Retina (tissue), 1 donor: ENCODE data around the gene ZNF791.
"Not testable (repeated sequence)": the region's sequence is repeated elsewhere in the genome, so short reads cannot be mapped to it uniquely, and the experiment has no call there.

Experiments used
- DNase-seq: peaks from one replicate; pipeline ENCODE4 v3.0.0-alpha.2; 2016

ZNF791 gene

GRCh38 chr19:12610540-12611360 lies at the start of gene ZNF791, which contains the start of gene ZNF490:
Gene ZNF791 (plus strand): TSS chr19:12610920. CDS start chr19:12611080, 160 bp downstream.
Gene ZNF490 (minus strand): TSS chr19:12610813. CDS start chr19:12610680, 133 bp downstream.
- peak; percentile 97 for DNase-seq

DNA sequence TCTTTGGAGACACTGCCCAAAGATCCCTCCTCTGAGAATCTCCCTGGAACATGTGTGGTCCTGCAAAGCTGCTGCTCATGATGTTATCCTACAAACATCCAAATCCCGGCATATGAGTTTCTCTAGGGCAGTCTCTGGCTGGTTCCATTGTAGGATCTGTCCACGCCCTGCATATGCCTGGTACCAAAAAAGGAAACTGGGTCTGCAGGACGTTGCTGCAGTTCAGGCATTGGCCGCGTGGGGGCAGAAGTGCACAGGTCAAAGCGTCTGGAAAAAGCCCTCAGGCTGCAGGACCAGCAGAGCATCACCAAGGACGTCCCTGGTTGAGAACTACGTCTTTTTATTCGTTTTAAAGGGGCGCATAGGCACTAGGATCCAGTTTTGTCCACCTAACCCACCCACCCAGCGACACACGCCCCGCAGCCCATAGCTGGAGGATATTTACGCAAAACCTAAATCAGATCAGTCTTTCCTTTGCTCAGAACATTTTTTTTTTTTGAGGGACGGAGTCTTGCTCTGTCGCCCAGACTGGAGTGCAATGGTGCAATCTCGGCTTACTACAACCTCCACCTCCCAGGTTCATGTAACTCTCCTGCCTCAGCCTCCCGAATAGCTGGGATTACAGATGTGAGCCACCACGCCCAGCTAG lies 46.6 kb upstream of the ZNF791 start:
- DNase-seq, result peak; percentile 92

- DNase-seq, result not testable (repeated sequence)
Measured at GRCh38 chr19:12566380-12566779, 44.3 kb upstream of the ZNF791 start.

- DNase-seq, result no peak
Measured at GRCh38 chr19:12567951-12568350, 42.8 kb upstream of the ZNF791 start.

DNA sequence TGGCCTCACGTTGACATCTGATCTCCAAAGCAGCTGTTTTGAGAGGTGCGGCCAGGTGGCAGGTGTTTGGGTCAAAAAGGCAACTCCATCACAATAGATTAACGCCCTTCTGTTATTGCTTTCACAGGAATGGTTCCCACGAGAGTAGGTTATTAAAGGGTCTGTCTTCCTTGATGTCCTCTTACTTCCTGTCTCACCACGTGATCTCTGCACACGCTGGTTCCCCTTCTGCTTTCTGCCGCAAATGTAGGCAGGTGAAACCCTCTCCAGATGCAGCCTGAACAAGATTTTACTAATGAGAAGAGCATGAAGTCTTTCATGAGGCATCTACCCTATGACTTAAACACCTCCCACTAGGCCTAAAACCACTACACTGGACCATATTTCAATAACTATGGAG lies 36.7 kb upstream of the ZNF791 start:
- DNase-seq, result no peak

DNA sequence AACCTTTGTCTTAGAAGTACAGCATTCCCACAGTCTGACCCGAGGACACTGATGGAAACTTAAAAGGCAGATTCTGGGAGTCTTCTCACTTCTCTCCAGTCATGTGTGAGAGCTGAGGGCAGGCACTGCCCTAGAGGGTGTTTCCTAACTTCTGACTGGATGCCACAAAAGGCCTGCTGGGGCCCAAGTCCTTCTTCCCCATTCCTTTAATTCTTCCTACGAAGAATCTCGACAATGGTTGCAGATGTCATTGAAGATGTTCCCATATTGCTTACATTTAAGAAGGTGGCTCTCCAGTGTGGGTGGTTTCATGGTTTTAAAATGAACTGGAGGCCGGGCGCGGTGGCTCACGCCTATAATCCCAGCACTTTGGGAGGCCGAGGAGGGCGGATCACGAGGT lies 32.1 kb upstream of the ZNF791 start:
- no peak for DNase-seq

DNA sequence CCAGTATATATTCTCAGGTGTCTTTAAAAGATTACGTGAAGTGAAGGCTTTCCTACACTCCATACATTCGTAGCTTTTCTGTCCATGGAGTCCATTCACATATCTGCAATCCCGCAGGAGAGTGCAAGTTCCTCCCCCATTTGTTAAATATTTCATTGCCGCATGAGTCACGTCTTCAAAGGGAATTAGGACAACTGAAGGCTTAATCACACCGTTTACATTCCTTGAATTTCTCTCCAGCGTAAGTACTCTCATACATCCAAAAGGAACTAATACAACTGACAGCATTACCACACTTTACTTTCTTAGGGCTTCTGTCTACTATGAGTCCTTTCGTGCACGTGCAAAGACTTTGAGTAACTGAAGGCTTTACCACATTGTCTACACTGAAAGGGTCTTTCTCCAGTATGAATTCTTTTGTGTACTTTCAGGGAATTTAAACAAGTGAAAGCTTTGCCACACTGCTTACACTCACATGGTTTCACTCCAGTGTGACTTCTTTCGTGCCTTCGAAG lies 30.5 kb upstream of the ZNF791 start:
- no peak for DNase-seq

GRCh38 chr19:12581100-12581499 lies 29.6 kb upstream of the ZNF791 start:
- no peak for DNase-seq

DNA sequence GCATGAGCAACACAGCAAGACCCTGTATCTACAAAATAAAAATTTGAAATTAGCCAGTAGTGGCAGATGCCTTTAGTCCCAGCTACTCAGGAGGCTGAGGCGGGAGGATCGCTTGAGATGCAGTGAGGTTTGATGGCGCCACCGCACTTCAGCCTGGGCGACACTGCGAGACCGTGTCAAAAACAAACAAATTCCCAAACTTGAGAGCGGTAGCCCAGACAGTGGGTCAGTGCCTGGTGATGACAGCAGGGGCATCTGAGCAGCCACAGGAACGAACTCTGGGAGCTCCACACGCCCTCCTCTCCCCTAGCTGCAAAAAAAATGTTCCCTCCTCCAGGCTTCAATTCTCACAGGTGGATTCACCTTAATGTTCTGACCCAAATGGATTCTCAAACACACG lies 14.2 kb upstream of the ZNF791 start:
- no peak for DNase-seq

DNA sequence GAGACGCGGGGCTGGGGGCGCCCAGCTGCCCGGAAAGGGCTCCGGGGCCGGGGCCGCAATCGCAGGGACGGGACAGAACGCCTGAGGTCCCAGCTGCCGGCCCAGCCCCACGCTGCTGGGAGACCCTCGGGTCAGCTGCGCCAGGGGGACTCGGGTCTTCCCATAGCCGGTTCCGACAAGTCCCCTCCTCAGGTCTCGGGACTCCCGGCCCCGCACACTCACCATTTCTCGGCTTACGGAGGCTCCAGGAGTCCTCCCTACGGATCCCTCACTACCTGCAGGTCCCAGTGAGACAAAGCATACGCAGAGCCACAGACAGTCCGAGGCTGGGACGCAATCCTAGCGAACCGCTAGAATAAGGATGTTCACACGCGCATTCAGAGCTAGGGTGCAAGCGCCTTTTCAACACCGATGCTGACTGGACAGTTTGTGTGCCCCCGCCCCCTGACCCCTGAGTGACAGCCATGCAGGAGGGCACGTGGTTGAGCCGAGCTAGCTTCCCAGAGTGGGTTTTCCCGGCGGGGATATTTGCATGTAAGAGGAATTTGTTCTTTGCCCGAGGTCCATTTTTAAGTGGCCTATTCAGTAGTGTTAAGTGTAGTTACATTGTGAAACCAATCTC lies 13.7 kb upstream of the ZNF791 start:
- peak; percentile 73 for DNase-seq

DNA sequence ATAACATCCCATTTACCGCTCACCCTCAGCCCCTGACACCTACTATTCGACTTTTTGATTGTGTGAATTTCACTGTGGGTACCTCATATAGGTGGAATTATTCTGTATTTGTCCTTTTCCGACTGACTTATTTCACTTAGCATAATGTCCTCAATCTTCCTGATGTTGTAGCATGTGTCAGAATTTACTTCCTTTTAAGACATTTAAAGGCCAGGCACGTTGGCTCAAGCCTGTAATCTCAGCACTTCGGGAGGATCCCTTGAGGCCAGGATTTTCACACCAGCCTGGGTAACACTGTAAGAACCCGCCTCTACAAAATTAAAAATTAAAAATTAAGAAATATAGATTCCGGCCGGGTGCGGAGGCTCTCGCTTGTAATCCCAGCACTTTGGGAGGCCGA lies 13.1 kb upstream of the ZNF791 start:
- no peak for DNase-seq

DNA sequence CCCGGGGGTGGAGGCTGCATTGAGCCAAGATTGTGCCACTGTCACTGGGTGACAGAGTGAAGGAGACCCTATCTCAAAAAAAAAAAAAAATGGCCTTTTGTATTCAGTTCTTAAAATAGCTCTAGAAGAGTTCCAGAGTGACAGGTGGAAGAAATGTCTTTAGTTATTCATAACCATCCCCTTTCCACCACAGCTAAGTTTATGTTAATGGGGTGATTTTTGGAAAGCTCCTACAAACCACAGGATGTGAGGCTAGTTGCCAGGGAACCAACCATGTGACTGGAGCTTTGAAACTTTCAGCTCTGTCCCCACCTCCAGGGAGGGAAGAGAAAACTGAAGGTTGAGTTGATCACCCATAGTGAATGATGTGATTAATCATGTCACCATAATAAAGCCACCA lies 7.0 kb upstream of the ZNF791 start:
- no peak for DNase-seq

- no peak for DNase-seq
Measured at GRCh38 chr19:12606796-12607195, 3.9 kb upstream of the ZNF791 start.

DNA sequence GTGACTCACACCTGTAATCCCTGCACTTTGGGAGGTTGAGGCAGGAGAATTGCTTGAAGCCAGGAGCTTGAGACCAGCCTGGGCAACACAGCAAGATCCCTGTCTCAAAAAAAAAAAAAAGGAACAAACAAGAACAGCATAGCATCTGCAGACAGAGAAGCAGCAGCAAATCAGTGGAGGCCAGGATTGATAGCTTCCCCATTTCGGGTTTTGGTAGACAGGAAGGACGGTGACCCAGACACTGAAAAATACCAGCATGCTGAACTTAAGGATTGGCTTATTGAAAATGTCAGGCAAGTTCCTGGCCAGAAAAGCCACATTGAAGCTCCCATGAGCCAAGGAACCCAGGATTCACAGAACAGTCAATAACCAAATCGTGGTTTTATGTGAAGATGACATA lies 3.1 kb upstream of the ZNF791 start:
- no peak for DNase-seq

GRCh38 chr19:12611361-12611699 lies 610 bp downstream of the ZNF791 start:
- no peak for DNase-seq

GRCh38 chr19:12617646-12618045 lies 6.9 kb downstream of the ZNF791 start:
- DNase-seq, result no peak

DNA sequence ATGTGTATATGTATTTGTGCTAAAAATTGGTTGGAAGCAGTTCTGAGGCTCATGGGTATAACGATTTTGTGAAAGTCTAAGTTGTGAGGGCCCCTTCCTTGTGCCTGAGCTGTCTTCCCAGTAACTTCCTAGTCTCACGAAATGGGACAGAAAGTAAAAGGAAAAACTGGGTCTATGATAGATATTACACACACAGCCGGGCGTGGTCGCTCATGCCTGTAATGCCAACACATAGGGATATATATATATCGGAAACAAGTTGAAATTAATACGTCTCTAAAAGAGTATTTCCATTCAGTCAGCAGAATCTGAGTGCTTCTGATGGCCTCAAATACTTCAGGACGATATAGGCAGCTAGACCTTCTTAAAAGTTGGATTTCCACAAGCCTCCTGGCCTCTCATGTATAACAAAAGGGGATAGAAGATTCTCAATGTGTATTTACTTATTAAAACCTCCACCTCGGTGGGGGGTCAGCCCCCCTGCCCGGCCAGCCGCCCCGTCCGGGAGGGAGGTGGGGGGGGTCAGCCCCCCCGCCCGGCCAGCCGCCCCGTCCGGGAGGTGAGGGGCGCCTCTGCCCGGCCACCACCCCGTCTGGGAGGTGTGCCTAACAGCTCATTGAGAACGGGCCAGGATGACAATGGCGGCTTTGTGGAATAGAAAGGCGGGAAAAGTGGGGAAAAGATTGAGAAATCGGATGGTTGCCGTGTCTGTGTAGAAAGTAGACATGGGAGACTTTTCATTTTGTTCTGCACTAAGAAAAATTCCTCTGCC lies 10.7 kb downstream of the ZNF791 start:
- not testable (repeated sequence) for DNase-seq

DNA sequence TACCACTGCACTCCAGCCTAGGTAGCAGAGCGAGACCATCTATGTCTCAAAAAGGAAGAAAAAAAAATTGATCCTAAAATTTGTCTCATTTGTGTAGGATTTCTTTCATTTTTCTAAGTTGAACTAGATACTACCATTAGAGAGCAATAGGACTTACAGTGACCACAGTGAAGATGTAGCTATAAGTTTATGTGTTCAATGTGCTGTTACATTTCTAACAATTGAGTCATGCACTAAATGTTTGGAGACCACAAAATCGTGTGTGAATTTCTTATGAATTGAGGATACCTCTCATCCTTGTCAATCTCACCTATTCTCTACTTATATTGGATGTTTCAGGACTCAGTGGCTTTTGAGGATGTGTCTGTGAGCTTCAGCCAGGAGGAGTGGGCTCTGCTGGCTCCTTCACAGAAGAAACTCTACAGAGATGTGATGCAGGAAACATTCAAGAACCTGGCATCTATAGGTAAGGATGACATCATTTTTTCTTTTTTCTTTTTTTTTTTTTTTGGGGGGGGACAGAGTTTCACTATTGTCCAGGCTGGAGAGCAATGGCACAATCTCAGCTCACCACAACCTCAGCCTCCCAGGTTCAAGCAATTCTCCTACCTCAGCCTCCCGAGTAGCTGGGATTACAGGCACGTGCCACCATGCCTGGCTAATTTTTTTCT lies 12.8 kb downstream of the ZNF791 start:
- DNase-seq, result no peak

DNA sequence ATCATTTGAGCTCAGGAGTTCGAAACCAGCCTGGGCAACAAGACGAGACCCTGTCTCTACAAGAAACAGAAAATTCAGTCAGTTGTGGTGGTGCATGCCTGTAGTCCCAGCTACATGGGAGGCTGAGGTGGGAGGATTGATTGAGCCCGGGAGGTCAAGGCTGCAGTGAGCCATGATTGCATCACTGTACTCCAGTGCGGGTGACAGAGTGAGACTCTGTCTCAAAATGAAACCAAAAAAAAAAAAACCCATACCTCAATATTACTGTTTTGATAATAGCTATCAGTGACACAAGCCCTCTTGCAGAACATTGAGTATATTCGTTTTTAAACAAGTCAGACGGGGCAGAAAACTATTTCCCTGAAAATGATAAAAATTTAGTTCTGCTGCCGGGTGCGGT lies 16.2 kb downstream of the ZNF791 start:
- no peak for DNase-seq

DNA sequence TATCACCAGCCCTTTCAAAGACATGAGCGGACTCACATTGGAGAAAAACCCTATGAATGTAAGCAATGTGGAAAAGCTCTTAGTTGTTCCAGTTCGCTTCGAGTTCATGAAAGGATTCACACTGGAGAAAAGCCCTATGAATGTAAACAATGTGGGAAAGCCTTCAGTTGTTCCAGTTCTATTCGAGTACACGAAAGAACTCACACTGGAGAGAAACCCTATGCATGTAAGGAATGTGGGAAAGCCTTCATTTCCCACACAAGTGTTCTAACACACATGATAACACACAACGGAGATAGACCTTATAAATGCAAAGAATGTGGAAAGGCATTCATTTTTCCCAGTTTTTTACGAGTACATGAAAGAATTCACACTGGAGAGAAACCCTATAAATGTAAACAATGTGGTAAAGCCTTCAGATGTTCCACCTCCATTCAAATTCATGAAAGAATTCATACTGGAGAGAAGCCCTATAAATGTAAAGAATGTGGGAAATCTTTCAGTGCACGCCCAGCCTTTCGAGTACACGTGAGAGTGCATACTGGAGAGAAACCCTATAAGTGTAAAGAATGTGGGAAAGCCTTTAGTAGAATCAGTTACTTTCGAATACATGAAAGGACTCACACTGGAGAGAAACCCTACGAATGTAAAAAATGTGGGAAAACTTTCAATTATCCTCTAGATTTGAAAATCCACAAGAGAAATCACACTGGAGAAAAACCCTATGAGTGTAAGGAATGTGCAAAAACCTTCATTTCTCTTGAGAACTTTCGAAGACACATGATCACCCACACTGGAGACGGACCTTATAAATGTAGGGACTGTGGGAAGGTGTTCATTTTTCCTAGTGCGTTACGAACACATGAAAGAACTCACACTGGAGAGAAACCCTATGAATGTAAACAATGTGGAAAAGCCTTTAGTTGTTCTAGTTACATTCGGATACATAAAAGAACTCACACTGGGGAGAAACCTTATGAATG lies 17.6 kb downstream of the ZNF791 start:
- no peak for DNase-seq

GRCh38 chr19:12629215-12629614 lies 18.5 kb downstream of the ZNF791 start:
- no peak for DNase-seq
